NOMO-1 treated with dmso at 0.1 percent for 144 hours (cell line): Measurements from ENCODE around the gene PLPP7.
"Not testable (repeated sequence)": the region's sequence is repeated elsewhere in the genome, so short reads cannot be mapped to it uniquely, and the experiment has no call there.

Experiments
- DNase-seq: peaks from one replicate; lab custom pipeline; 2025; ENCODE audit not compliant: unreplicated experiment; lab: John Stamatoyannopoulos, UW

PLPP7 gene

GRCh38 chr9:131330814-131331600, 41.5 kb downstream of the PLPP7 start:
- DNase-seq = no peak

- not testable (repeated sequence) for DNase-seq
Measured at GRCh38 chr9:131331996-131332395, 42.5 kb downstream of the PLPP7 start.

- no peak for DNase-seq
Measured at GRCh38 chr9:131333771-131334628, 44.5 kb downstream of the PLPP7 start.

GRCh38 chr9:131334629-131335367, 45.3 kb downstream of the PLPP7 start:
- no peak for DNase-seq

- no peak for DNase-seq
Measured at GRCh38 chr9:131335368-131335755, 45.8 kb downstream of the PLPP7 start.

- no peak for DNase-seq
Measured at GRCh38 chr9:131337131-131337848, 47.8 kb downstream of the PLPP7 start.

GRCh38 chr9:131339212-131339611, 49.7 kb downstream of the PLPP7 start:
- not testable (repeated sequence) for DNase-seq

GRCh38 chr9:131344931-131345535, 55.5 kb downstream of the PLPP7 start:
- DNase-seq = not testable (repeated sequence)

- DNase-seq = no peak
Measured at GRCh38 chr9:131346559-131346958, 57.0 kb downstream of the PLPP7 start.

- DNase-seq = no peak
Measured at GRCh38 chr9:131347376-131348020, 58.0 kb downstream of the PLPP7 start.

GRCh38 chr9:131348631-131349521, 59.4 kb downstream of the PLPP7 start:
- no peak for DNase-seq

GRCh38 chr9:131349522-131349880, 60.0 kb downstream of the PLPP7 start:
- DNase-seq = no peak

- peak; percentile 87 for DNase-seq
Measured at GRCh38 chr9:131349881-131350563, 60.5 kb downstream of the PLPP7 start.

GRCh38 chr9:131356479-131356878, 67.0 kb downstream of the PLPP7 start:
- peak; percentile 37 for DNase-seq

- no peak for DNase-seq
Measured at GRCh38 chr9:131358556-131358955, 69.0 kb downstream of the PLPP7 start.
